ENCODE data around the gene HMOX2.

Gene HMOX2

GRCh38 chr16:4505356-4506147 lies 29.4 kb downstream of the HMOX2 start:
- DNase-seq: no peak

- peak; percentile 80 for DNase-seq
These were observed 30.3 kb downstream of the HMOX2 start for GRCh38 chr16:4506450-4506849.

GRCh38 chr16:4507588-4508345 lies 31.6 kb downstream of the HMOX2 start:
- no peak for DNase-seq

- no peak for DNase-seq
These were observed 32.6 kb downstream of the HMOX2 start for GRCh38 chr16:4508806-4509205.

- no peak for DNase-seq
These were observed 33.2 kb downstream of the HMOX2 start for GRCh38 chr16:4509420-4509819.

GRCh38 chr16:4510131-4510530 lies 33.9 kb downstream of the HMOX2 start:
- DNase-seq: no peak

- no peak for DNase-seq
These were observed 34.7 kb downstream of the HMOX2 start for GRCh38 chr16:4510747-4511426.

GRCh38 chr16:4511441-4512082 lies 35.4 kb downstream of the HMOX2 start:
- peak; percentile 37 for DNase-seq

GRCh38 chr16:4512473-4512872 lies 36.3 kb downstream of the HMOX2 start:
- DNase-seq: no peak

- no peak for DNase-seq
These were observed 37.1 kb downstream of the HMOX2 start for GRCh38 chr16:4513086-4513860.

GRCh38 chr16:4513881-4514280 lies 37.7 kb downstream of the HMOX2 start:
- DNase-seq: no peak

- no peak for DNase-seq
These were observed 38.4 kb downstream of the HMOX2 start for GRCh38 chr16:4514606-4515005.

GRCh38 chr16:4515611-4516233 lies 39.5 kb downstream of the HMOX2 start:
- no peak for DNase-seq

GRCh38 chr16:4517812-4518680 lies 41.8 kb downstream of the HMOX2 start:
- peak; percentile 30 for DNase-seq

GRCh38 chr16:4519274-4520058 lies 43.3 kb downstream of the HMOX2 start:
- DNase-seq: no peak

GRCh38 chr16:4520913-4521312 lies 44.7 kb downstream of the HMOX2 start:
- DNase-seq: no peak

- peak; percentile 86 for DNase-seq
These were observed 45.9 kb downstream of the HMOX2 start for GRCh38 chr16:4522051-4522581.

GRCh38 chr16:4523686-4524085 lies 47.5 kb downstream of the HMOX2 start:
- peak; percentile 62 for DNase-seq

GRCh38 chr16:4524571-4524970 lies 48.4 kb downstream of the HMOX2 start:
- DNase-seq: no peak

GRCh38 chr16:4525069-4525468 lies 48.9 kb downstream of the HMOX2 start:
- peak; percentile 33 for DNase-seq
